ENCODE measurements around the gene LRP4. TPM values are rescaled to one million over a fixed set of nuclear protein-coding genes. Genes with fewer than 3 reads are reported as not detected.

Gene LRP4
- total and polyA plus RNA-seq, 2 of the 8 experiments (the other 6 are each of a cell fraction or from before 2014, with no cell fraction given): 5.4 to 22.1 TPM

DNA sequence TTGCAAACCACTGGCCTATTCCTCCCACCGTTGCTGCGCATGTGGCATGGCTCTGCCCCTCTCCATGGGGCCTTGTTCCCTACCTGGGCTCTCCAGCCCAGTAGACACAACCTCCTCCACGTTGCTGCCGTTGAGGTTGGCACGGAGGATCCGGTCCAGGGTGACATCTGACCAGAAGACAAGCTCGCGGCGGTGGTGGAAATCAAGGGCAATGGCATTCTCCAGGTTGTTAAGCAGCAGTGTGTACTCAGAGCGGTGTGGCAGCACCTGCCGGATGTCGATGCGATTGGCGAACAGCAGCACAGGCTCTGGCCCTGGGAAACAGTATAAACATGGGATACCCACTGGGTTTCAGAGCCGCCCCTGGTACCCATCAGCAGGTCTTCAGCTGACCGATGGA lies 23.8 kb downstream of the LRP4 start:
- H3K56ac ChIP-seq (replicated peaks; ENCODE audit: insufficient read length, low read depth, low read length): no peak overlapping the region
- H3K18ac ChIP-seq (ENCODE audit: extremely low read depth, low read length): no peak overlapping the region
- peaks cover 2 to 29% (median 19%) of the 10 kb centered on the region in 4 experiments; a peak in 7 of 8 replicates for H3K36me3 ChIP-seq (ENCODE audit: control insufficient read depth in 2 of 4, insufficient read depth in 4 of 4, low read length in 3 of 4)
- H3K23ac ChIP-seq (ENCODE audit: insufficient read length): no peak overlapping the region
- ChIA-PET CTCF (ENCODE audit: partially characterized antibody) (interaction anchor here (0.6 to 7.4 kb wide), 7 partner anchors 13 to 259 kb away, joined by 3 to 66 read pairs (median 5); no protein-coding TSS in a partner anchor), POLR2A (ENCODE audit: partially characterized antibody) (interaction anchor here (1.3 kb wide), 1 partner anchor 260 kb away, joined by 3 read pairs; no protein-coding TSS in a partner anchor)
- no peak for DNase-seq (ENCODE audit: low read depth in 1 of 2, low spot score in 2 of 2)
- H2AK5ac ChIP-seq (ENCODE audit: low read depth, low read length): no peak overlapping the region
- no peak for TF ChIP-seq CBX5 (IDR thresholded peaks at IDR 0.05; ENCODE audit: low read depth, low read length)
- no peak overlapping the region for H2BK12ac ChIP-seq (ENCODE audit: low read depth, low read length)
- H2BK120ac ChIP-seq (replicated peaks; ENCODE audit: low read depth, low read length): no peak overlapping the region
- no peak overlapping the region for H2BK15ac ChIP-seq (ENCODE audit: low read length)
- 0 out of 7 replicates have a peak, but pooled peaks cover 0 to 2% (median 0%) of the 10 kb centered on the region in 4 experiments for H3K4me1 ChIP-seq (replicated peaks in 1 of 4; ENCODE audit: control insufficient read depth in 3 of 4, insufficient read depth in 4 of 4, low read length in 3 of 4)
- H4K20me1 ChIP-seq (replicated peaks in 1 of 2; ENCODE audit: control insufficient read depth in 1 of 2, insufficient read depth in 2 of 2, low read length in 2 of 2): peaks cover 0 to 6% of the 10 kb centered on the region in 2 experiments
- H3K14ac ChIP-seq (ENCODE audit: insufficient read length): no peak overlapping the region
- no peak overlapping the region for H3K4ac ChIP-seq (replicated peaks; ENCODE audit: insufficient read length, low read depth, low read length)
- no peak overlapping the region for H3K4me2 ChIP-seq (ENCODE audit: insufficient read depth in 1 of 2, low read depth in 2 of 2, low read length in 2 of 2)
- H3K9ac ChIP-seq (replicated peaks in 1 of 4; ENCODE audit: extremely low read depth in 1 of 4, low read depth in 3 of 4, low read length in 3 of 4): no peak overlapping the region
- H3K4me3 ChIP-seq (ENCODE audit: extremely low read depth in 1 of 4, insufficient read depth in 2 of 4, low read depth in 3 of 4, low read length in 4 of 4): no peak overlapping the region
- no peaks in the 10 kb centered on the region for H3K79me1 ChIP-seq (ENCODE audit: low read depth, low read length)
- WGBS, 2 experiments (ENCODE audit: extremely low coverage in 1 of 2, insufficient coverage in 1 of 2, insufficient read length in 1 of 2, insufficient replicate concordance in 2 of 2, low coverage in 1 of 2, low lambda C conversion rate in 2 of 2, missing lambda C conversion rate in 1 of 2): 93% methylated on average over 16 of the region's 16 CpGs; no CpG with 5 or more reads in 1 of the 2 experiments
- no peak overlapping the region for H2BK20ac ChIP-seq (ENCODE audit: low read length)
- no peak for FAIRE-seq
- H3K79me2 ChIP-seq (ENCODE audit: control insufficient read depth in 1 of 2, insufficient read depth in 2 of 2, low read length in 2 of 2): no peaks in the 10 kb centered on the region
- no peak overlapping the region for H4K5ac ChIP-seq (ENCODE audit: insufficient read length, low read depth, low read length)
- H2AFZ ChIP-seq (ENCODE audit: low read length): no peak overlapping the region
- no peak overlapping the region for H4K91ac ChIP-seq (replicated peaks; ENCODE audit: insufficient read length, low read length)
- no peak overlapping the region for H3K27ac ChIP-seq (ENCODE audit: low read depth, low read length)
- peaks cover 4 to 8% of the 10 kb centered on the region in 2 experiments; a peak in 2 of 4 replicates for H3K9me3 ChIP-seq (ENCODE audit: insufficient read depth in 2 of 2, low read depth in 1 of 2, low read length in 1 of 2)
- peaks cover 2% of the 10 kb centered on the region; the same call in 1 of the 2 replicates for H3K23me2 ChIP-seq (ENCODE audit: low read depth, low read length)
- no peaks in the 10 kb centered on the region for H3K27me3 ChIP-seq (replicated peaks in 1 of 4; ENCODE audit: control insufficient read depth in 3 of 4, extremely low read depth in 1 of 4, insufficient read depth in 3 of 4, low read length in 3 of 4)
- no peak overlapping the region for H4K8ac ChIP-seq (ENCODE audit: extremely low read depth, insufficient read depth, low read length)
- H2BK5ac ChIP-seq (ENCODE audit: low read depth, low read length): no peak overlapping the region
